Gastrocnemius medialis (tissue), 4 donors: ENCODE data around the gene CREBBP. TPM values are rescaled to one million over a fixed set of nuclear protein-coding genes. Genes with fewer than 3 reads are reported as not detected.

ENCODE experiments used
- ATAC-seq, 2 donors: fragments of 150-250 bp; one replicate each; pipeline ENCODE4 v1.9.1; 2016
- DNase-seq, 2 donors: peaks; one replicate each; pipeline ENCODE4 v3.0.0-alpha.2; 2019
- H3K27ac ChIP-seq, 4 donors: fragments of 200-600 bp; sonication (generic); 1 replicate in 1 of 4; 2 replicates in 3 of 4; pipeline ENCODE4 v1.5.1; 2016 to 2018; ENCODE audit warnings: mild to moderate bottlenecking in 2 of 4, moderate library complexity in 1 of 4
- H3K27me3 ChIP-seq, 3 donors: fragments of 200-600 bp; sonication (generic) in 2 of 3; 1 replicate in 1 of 3; 2 replicates in 2 of 3; pipeline versions ENCODE4 v1.5.1 to v1.6.0; 2016 to 2019; ENCODE audit warnings: mild to moderate bottlenecking in 1 of 3, moderate library complexity in 1 of 3
- H3K36me3 ChIP-seq, 2 donors: fragments of 200-600 bp; sonication (generic) in 1 of 2; one replicate each; pipeline ENCODE4 v1.5.1; 2017 to 2018
- H3K4me1 ChIP-seq, 2 donors: fragments of 200-600 bp; sonication (generic) in 1 of 2; one replicate each; pipeline ENCODE4 v1.5.1; 2016 to 2017; ENCODE audit warnings: mild to moderate bottlenecking in 2 of 2
- H3K4me3 ChIP-seq, 4 donors: fragments of 200-600 bp; sonication (generic) in 3 of 4; 1 replicate in 1 of 4; 2 replicates in 3 of 4; pipeline ENCODE4 v1.5.1; 2016 to 2019; ENCODE audit warnings: mild to moderate bottlenecking in 2 of 4
- H3K9me3 ChIP-seq, 3 donors: fragments of 200-600 bp; sonication (generic) in 2 of 3; 1 replicate in 1 of 3; 2 replicates in 2 of 3; pipeline ENCODE4 v1.5.1; 2016 to 2019
- POLR2A ChIP-seq, 2 donors: fragments of 450-650 bp; IDR thresholded peaks; one replicate each; pipeline ENCODE4 v1.6.1; 2017; ENCODE audit warnings: antibody characterized with exemption in 2 of 2, mild to moderate bottlenecking in 2 of 2, moderate library complexity in 2 of 2
- in situ Hi-C, 4 donors: fragments of 200-750 bp; cut with MboI; loops; one replicate each; pipeline versions ENCODE4 v1.15.0 to v1.8.0; 2017; ENCODE audit warnings: low sequenced_read_pairs in 4 of 4
- intact Hi-C: fragments of 100-400 bp; cut with DNase I; formaldehyde crosslinking; loops from one replicate; pipeline ENCODE4 v1.15.1; 2023; ENCODE audit warnings: low total_unique reads
- total RNA-seq, 4 donors: library from RNA; depleted of rRNA; stranded (reverse); fragments of >200 nt; gene quantifications; one replicate each; pipeline versions ENCODE4 v1.1.0 to v1.2.3, GENCODE V29; 2016
- TF ChIP-seq, protein P1 (sequence below), 5 experiments: fragments of 450-650 bp in 3 of 5; fragments of 200-600 bp in 2 of 5; sonication (generic) in 2 of 5; IDR thresholded peaks in 4 of 5; conservative IDR thresholded peaks in 1 of 5; 1 replicate in 4 of 5; 2 replicates in 1 of 5; pipeline ENCODE4 v1.5.1; 2016 to 2019; ENCODE audit warnings: antibody characterized with exemption in 5 of 5, mild to moderate bottlenecking in 3 of 5, moderate library complexity in 3 of 5

Gene CREBBP
- total RNA-seq, 4 donors from 2014 or later = 39.8 to 61.3 (median 53.5) TPM

DNA sequence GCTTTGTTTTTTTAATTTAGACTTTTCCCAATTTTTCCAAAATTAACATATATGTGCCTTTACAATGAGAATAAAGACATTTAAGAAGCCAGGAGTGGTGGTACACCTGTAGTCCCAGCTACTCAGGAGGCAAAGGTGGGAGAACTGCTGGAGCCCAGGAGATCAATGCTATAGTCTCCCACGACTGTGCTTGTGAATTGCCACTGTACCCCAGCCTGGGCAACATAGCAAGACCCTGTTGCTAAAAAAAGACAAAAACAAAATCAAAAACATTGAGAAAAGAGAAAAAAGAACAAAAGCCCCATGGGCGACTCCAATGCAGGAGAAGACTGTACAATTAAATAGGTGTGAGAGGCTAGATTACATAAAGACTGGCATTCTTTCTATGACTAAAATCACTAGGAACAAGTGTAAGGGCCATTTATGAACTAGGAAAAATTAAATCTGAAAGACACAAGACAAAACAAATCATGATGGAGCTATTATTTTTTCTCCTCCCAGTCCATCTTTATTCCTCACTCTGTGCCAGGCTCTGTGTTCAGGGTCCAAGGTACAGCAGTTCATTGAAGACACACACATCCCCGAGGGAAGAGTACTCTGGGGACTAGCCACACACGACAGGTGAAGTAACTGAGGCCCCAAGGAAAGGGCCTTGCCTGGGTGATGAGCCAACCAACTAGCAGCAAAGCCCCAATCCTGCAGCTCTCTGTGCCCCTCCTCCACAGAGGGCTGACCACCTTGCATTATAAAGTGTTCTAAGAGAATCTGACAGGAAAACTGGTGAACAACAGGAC, 79.8 kb downstream of the CREBBP start:
- H3K4me3 ChIP-seq = no peak overlapping the region
- TF ChIP-seq, protein P1, sequence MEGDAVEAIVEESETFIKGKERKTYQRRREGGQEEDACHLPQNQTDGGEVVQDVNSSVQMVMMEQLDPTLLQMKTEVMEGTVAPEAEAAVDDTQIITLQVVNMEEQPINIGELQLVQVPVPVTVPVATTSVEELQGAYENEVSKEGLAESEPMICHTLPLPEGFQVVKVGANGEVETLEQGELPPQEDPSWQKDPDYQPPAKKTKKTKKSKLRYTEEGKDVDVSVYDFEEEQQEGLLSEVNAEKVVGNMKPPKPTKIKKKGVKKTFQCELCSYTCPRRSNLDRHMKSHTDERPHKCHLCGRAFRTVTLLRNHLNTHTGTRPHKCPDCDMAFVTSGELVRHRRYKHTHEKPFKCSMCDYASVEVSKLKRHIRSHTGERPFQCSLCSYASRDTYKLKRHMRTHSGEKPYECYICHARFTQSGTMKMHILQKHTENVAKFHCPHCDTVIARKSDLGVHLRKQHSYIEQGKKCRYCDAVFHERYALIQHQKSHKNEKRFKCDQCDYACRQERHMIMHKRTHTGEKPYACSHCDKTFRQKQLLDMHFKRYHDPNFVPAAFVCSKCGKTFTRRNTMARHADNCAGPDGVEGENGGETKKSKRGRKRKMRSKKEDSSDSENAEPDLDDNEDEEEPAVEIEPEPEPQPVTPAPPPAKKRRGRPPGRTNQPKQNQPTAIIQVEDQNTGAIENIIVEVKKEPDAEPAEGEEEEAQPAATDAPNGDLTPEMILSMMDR (IDR thresholded peaks at IDR 0.05 in 4 of 5, conservative IDR thresholded peaks at IDR 0.05 in 1 of 5) = no peak
- no peak for TF ChIP-seq POLR2A (IDR thresholded peaks at IDR 0.05)
- no peak overlapping the region for H3K27ac ChIP-seq
- in situ Hi-C loops = no loop called here
- intact Hi-C loops = no loop called here
- no peaks in the 10 kb centered on the region for H3K27me3 ChIP-seq
- H3K9me3 ChIP-seq = no peaks in the 10 kb centered on the region
- DNase-seq = no peak
- ATAC-seq = no peak
- H3K36me3 ChIP-seq = no peaks in the 10 kb centered on the region
- H3K4me1 ChIP-seq = peaks cover 50 to 67% of the 10 kb centered on the region in 2 donors

DNA sequence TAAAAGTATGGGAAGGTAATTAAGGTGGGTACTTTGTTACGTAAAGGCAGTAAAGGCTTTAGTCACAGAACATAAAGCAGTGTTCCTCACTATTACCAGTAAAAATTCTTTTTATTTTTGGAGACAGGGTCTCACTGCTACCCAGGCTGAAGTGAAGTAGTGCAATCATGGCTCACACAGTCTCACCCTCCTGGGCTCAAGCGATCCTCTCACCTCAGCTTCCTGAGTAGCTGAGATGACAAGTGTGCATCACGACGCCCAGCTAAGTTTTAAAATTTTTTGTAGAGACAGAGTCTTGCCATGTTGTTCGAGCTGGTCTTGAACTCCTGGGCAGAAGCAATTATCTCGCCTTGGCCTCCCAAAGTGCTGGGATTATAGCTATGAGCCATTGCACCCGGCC, 80.5 kb downstream of the CREBBP start:
- Histone ChIP-seq H3K4me1 (peaks cover 49 to 67% of the 10 kb centered on the region in 2 donors), H3K36me3 (no peaks in the 10 kb centered on the region), H3K27ac (no peak overlapping the region), H3K4me3 (no peak overlapping the region), H3K9me3 (no peaks in the 10 kb centered on the region), H3K27me3 (no peaks in the 10 kb centered on the region)
- no peak for TF ChIP-seq POLR2A (IDR thresholded peaks at IDR 0.05)
- TF ChIP-seq, protein P1 (IDR thresholded peaks at IDR 0.05 in 4 of 5, conservative IDR thresholded peaks at IDR 0.05 in 1 of 5) = no peak
- intact Hi-C loops (no loop called here), in situ Hi-C loops (no loop called here)
- ATAC-seq = no peak
- no peak for DNase-seq

DNA sequence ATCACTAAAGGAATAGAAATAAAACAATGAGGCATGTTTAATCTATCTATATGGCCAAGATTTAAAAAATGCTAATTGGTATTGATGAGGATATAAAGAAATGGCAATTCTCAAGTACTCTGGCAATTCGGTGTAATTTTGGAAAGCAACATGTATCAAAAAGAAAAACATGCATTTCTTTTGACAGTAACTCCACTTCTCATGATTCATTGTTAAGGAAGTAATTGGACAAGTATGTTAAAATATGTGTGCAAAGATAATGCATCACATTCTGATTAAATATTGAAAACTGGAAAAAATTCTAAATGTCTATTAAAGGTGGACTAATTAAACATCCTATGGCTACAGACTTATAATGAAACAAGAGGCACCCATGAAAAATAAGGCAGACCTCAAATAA, 81.2 kb downstream of the CREBBP start:
- H3K27me3 ChIP-seq = no peaks in the 10 kb centered on the region
- H3K4me3 ChIP-seq = no peak overlapping the region
- ATAC-seq (no peak), DNase-seq (no peak)
- intact Hi-C loops = loop anchor here (5.0 kb wide), 1 partner anchor 48 kb away; no protein-coding TSS in a partner anchor
- H3K4me1 ChIP-seq = peaks cover 48 to 67% of the 10 kb centered on the region in 2 donors
- H3K36me3 ChIP-seq = no peaks in the 10 kb centered on the region
- no peaks in the 10 kb centered on the region for H3K9me3 ChIP-seq
- in situ Hi-C loops = no loop called here
- TF ChIP-seq POLR2A (IDR thresholded peaks at IDR 0.05) = no peak
- TF ChIP-seq, protein P1 (IDR thresholded peaks at IDR 0.05 in 4 of 5, conservative IDR thresholded peaks at IDR 0.05 in 1 of 5) = no peak
- H3K27ac ChIP-seq = no peak overlapping the region

DNA sequence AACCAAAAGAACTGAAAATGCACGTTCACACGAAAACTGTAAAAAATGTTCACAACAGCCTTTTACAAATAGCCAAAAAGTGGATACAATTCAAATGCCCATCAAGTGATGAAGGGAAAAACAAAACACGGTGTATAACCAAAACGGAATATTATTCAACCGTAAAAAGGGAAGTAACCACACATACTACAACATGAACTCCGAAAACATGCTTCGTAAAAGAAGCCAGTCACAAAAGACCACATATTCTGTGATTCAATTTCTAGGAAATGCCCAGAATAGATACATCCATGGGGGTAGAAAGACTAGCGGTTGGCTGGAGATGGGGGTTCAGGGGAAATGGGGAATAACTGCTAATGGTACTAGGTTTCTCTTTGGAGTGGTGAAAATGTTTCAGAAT, 81.7 kb downstream of the CREBBP start:
- in situ Hi-C loops = no loop called here
- no peak for TF ChIP-seq POLR2A (IDR thresholded peaks at IDR 0.05)
- TF ChIP-seq, protein P1 (IDR thresholded peaks at IDR 0.05 in 4 of 5, conservative IDR thresholded peaks at IDR 0.05 in 1 of 5) = no peak
- H3K27me3 ChIP-seq = no peaks in the 10 kb centered on the region
- H3K9me3 ChIP-seq = no peaks in the 10 kb centered on the region
- intact Hi-C loops = loop anchor here (5.0 kb wide), 1 partner anchor 48 kb away; no protein-coding TSS in a partner anchor
- ATAC-seq (no peak), DNase-seq (no peak)
- peaks cover 45 to 68% of the 10 kb centered on the region in 2 donors for H3K4me1 ChIP-seq
- H3K36me3 ChIP-seq = no peaks in the 10 kb centered on the region
- H3K4me3 ChIP-seq = no peak overlapping the region
- H3K27ac ChIP-seq = no peak overlapping the region
